Mesenchymal stem cell (in vitro differentiated cells and primary cell): ENCODE results near the gene NES.

Experiments used
- DNase-seq: peaks from one replicate; pipeline ENCODE4 v3.0.0-alpha.2; 2013
- H2AFZ ChIP-seq: one replicate; pipeline ENCODE4 v1.6.1; 2013; ENCODE audit warnings: low read depth, mild to moderate bottlenecking, control low read depth, inconsistent platforms, low read length, moderate library complexity
- H2AK5ac ChIP-seq: 2 replicates; pipeline ENCODE4 v1.6.1; 2013; ENCODE audit warnings: low read length, moderate library complexity, mild to moderate bottlenecking, inconsistent platforms; ENCODE audit not compliant: severe bottlenecking
- H2BK120ac ChIP-seq: one replicate; pipeline ENCODE4 v1.6.1; 2013; ENCODE audit warnings: low read depth, mild to moderate bottlenecking, inconsistent platforms, low read length, moderate library complexity
- H2BK12ac ChIP-seq, 2 experiments: one replicate each; pipeline ENCODE4 v1.6.1; 2013; ENCODE audit warnings: inconsistent platforms in 2 of 2, low read length in 2 of 2, mild to moderate bottlenecking in 2 of 2, moderate library complexity in 2 of 2, control low read depth in 1 of 2
- H2BK15ac ChIP-seq: one replicate; pipeline ENCODE4 v1.6.1; 2013; ENCODE audit warnings: mild to moderate bottlenecking, low read depth, inconsistent platforms; ENCODE audit not compliant: poor library complexity, severe bottlenecking
- H2BK5ac ChIP-seq: 2 replicates; pipeline ENCODE4 v1.6.1; 2013; ENCODE audit warnings: low read depth, mild to moderate bottlenecking, low read length, control low read depth, inconsistent platforms; ENCODE audit not compliant: poor library complexity, severe bottlenecking
- H3K14ac ChIP-seq, 2 experiments: one replicate each; pipeline ENCODE4 v1.6.1; 2013; ENCODE audit warnings: inconsistent platforms in 2 of 2, low read length in 2 of 2, control low read depth in 1 of 2, mild to moderate bottlenecking in 1 of 2, moderate library complexity in 1 of 2
- H3K18ac ChIP-seq, 2 experiments: one replicate each; pipeline ENCODE4 v1.6.1; 2013; ENCODE audit warnings: inconsistent platforms in 2 of 2, low read length in 2 of 2, control low read depth in 1 of 2, low read depth in 1 of 2, mild to moderate bottlenecking in 1 of 2
- H3K23ac ChIP-seq, 2 experiments: one replicate each; pipeline ENCODE4 v1.6.1; 2013; ENCODE audit warnings: inconsistent platforms in 2 of 2, low read length in 2 of 2, mild to moderate bottlenecking in 2 of 2, moderate library complexity in 2 of 2, control low read depth in 1 of 2
- H3K27ac ChIP-seq: 2 replicates; pipeline ENCODE4 v1.5.1; 2013; ENCODE audit warnings: mild to moderate bottlenecking, moderate library complexity, low read length, control low read depth, inconsistent platforms; ENCODE audit not compliant: poor library complexity, severe bottlenecking
- H3K27me3 ChIP-seq, 2 experiments: 2 replicates each; pipeline versions ENCODE4 v1.6.1 to v1.7.0; 2013; ENCODE audit warnings: low read length in 2 of 2, mild to moderate bottlenecking in 2 of 2, moderate library complexity in 2 of 2, control low read depth in 1 of 2, inconsistent platforms in 1 of 2; ENCODE audit not compliant: control insufficient read depth in 1 of 2, insufficient read depth in 1 of 2
- H3K36me3 ChIP-seq, 2 experiments: 2 replicates each; pipeline versions ENCODE4 v1.6.1 to v1.7.0; 2013; ENCODE audit warnings: low read length in 2 of 2, control low read depth in 1 of 2, inconsistent platforms in 1 of 2, low read depth in 1 of 2, mild to moderate bottlenecking in 1 of 2; ENCODE audit not compliant: insufficient read depth in 2 of 2, control insufficient read depth in 1 of 2
- H3K4ac ChIP-seq, 2 experiments: one replicate each; pipeline ENCODE4 v1.6.1; 2013; ENCODE audit warnings: inconsistent platforms in 2 of 2, low read length in 2 of 2, mild to moderate bottlenecking in 2 of 2, moderate library complexity in 2 of 2, control low read depth in 1 of 2, low read depth in 1 of 2
- H3K4me1 ChIP-seq: 2 replicates; pipeline ENCODE4 v1.6.1; 2013; ENCODE audit warnings: low read depth, low read length, control low read depth; ENCODE audit not compliant: control insufficient read depth, insufficient read depth
- H3K4me2 ChIP-seq: 2 replicates; pipeline ENCODE4 v1.6.1; 2013; ENCODE audit warnings: low read length, mild to moderate bottlenecking, inconsistent platforms; ENCODE audit not compliant: poor library complexity, severe bottlenecking
- H3K4me3 ChIP-seq, 2 experiments: 2 replicates each; pipeline versions ENCODE4 v1.5.1 to v1.7.0; 2013; ENCODE audit warnings: low read length in 2 of 2, mild to moderate bottlenecking in 2 of 2, control low read depth in 1 of 2, low read depth in 1 of 2; ENCODE audit not compliant: insufficient read depth in 1 of 2
- H3K79me1 ChIP-seq: replicated peaks from 2 replicates; pipeline ENCODE4 v1.6.1; 2013; ENCODE audit warnings: mild to moderate bottlenecking, control low read depth, low read length, inconsistent platforms; ENCODE audit not compliant: poor library complexity, severe bottlenecking
- H3K9ac ChIP-seq: 2 replicates; pipeline ENCODE4 v1.7.0; 2013; ENCODE audit warnings: mild to moderate bottlenecking, low read length, moderate library complexity
- H3K9me3 ChIP-seq: 2 replicates; pipeline ENCODE4 v1.7.0; 2013; ENCODE audit warnings: mild to moderate bottlenecking, low read length; ENCODE audit not compliant: control insufficient read depth
- H4K8ac ChIP-seq: one replicate; pipeline ENCODE4 v1.6.1; 2013; ENCODE audit warnings: inconsistent platforms, mild to moderate bottlenecking, low read length, moderate library complexity
- H4K91ac ChIP-seq: one replicate; pipeline ENCODE4 v1.6.1; 2013; ENCODE audit warnings: mild to moderate bottlenecking, low read length, inconsistent platforms
- WGBS: methylation state at CpG from one replicate; pipeline ENCODE4 v1.1.7; 2013; ENCODE audit warnings: mixed read lengths; 5-methylcytosine and 5-hydroxymethylcytosine counted together

The NES gene

GRCh38 chr1:156643778-156644092, 33.5 kb downstream of the NES start:
- H2AFZ ChIP-seq = no peak overlapping the region
- no peaks in the 10 kb centered on the region for H3K9me3 ChIP-seq
- no peak overlapping the region for H3K14ac ChIP-seq
- no peaks in the 10 kb centered on the region for H3K79me1 ChIP-seq
- no peak overlapping the region for H3K4me2 ChIP-seq
- H3K4me1 ChIP-seq = peaks cover 9% of the 10 kb centered on the region
- no peak overlapping the region for H2BK12ac ChIP-seq
- no peak overlapping the region for H3K4me3 ChIP-seq
- peaks cover 98 to 99% of the 10 kb centered on the region in 2 experiments for H3K27me3 ChIP-seq
- no peak overlapping the region for H3K4ac ChIP-seq
- H2BK120ac ChIP-seq = no peak overlapping the region
- H2BK5ac ChIP-seq = no peak overlapping the region
- no peak overlapping the region for H4K8ac ChIP-seq
- H3K9ac ChIP-seq = no peak overlapping the region
- H3K23ac ChIP-seq = no peak overlapping the region
- H2BK15ac ChIP-seq = no peak overlapping the region
- no peak overlapping the region for H2AK5ac ChIP-seq
- H3K27ac ChIP-seq = no peak overlapping the region
- H4K91ac ChIP-seq = no peak overlapping the region
- DNase-seq = no peak
- no peaks in the 10 kb centered on the region for H3K36me3 ChIP-seq
- H3K18ac ChIP-seq = no peak overlapping the region
- 86% methylated on average over 7 of the region's 7 CpGs for WGBS

- Histone ChIP-seq H2AK5ac (no peak overlapping the region), H3K4me1 (peaks cover 9% of the 10 kb centered on the region), H3K4me3 (no peak overlapping the region), H3K14ac (no peak overlapping the region), H2BK5ac (no peak overlapping the region), H3K4ac (no peak overlapping the region), H3K9me3 (no peaks in the 10 kb centered on the region), H4K91ac (no peak overlapping the region), H3K36me3 (no peaks in the 10 kb centered on the region), H3K9ac (no peak overlapping the region), H3K23ac (no peak overlapping the region), H3K27ac (no peak overlapping the region), H3K79me1 (no peaks in the 10 kb centered on the region), H4K8ac (no peak overlapping the region), H2BK15ac (no peak overlapping the region), H3K4me2 (no peak overlapping the region), H2BK12ac (no peak overlapping the region), H3K18ac (no peak overlapping the region), H3K27me3 (peaks cover 98 to 99% of the 10 kb centered on the region in 2 experiments), H2AFZ (no peak overlapping the region), H2BK120ac (no peak overlapping the region)
- 32% methylated on average over 2 of the region's 7 CpGs for WGBS
- DNase-seq = no peak
Observed at GRCh38 chr1:156643049-156643777, 34.0 kb downstream of the NES start.

GRCh38 chr1:156642265-156643048, 34.8 kb downstream of the NES start:
- Histone ChIP-seq H3K27me3 (peaks cover 96 to 97% of the 10 kb centered on the region in 2 experiments), H3K4me1 (peaks cover 9% of the 10 kb centered on the region)

GRCh38 chr1:156641761-156642264, 35.4 kb downstream of the NES start, which contains the start of gene BCAN:
TSS of gene BCAN (plus strand) at chr1:156642117. CDS start at chr1:156646055, 3,938 bp downstream.
- Histone ChIP-seq H3K9me3 (no peaks in the 10 kb centered on the region), H2BK120ac (no peak within 1 kb of the TSS), H2AFZ (no peak within 1 kb of the TSS), H3K4ac (no peak within 1 kb of the TSS), H4K8ac (no peak within 1 kb of the TSS), H3K27me3 (peaks cover 93 to 97% of the 10 kb centered on the region in 2 experiments), H3K9ac (no peak within 1 kb of the TSS), H2BK12ac (no peak within 1 kb of the TSS), H3K18ac (peak within 1 kb of the TSS in 1 of 2 experiments; percentile 18), H3K4me1 (peaks cover 9% of the 10 kb centered on the region), H2BK15ac (peak within 1 kb of the TSS; percentile 30), H2BK5ac (no peak within 1 kb of the TSS), H4K91ac (no peak within 1 kb of the TSS), H3K14ac (no peak within 1 kb of the TSS), H3K36me3 (no peaks in the 10 kb centered on the region), H3K4me3 (peak within 1 kb of the TSS in 1 of 2 experiments; percentile 29), H3K4me2 (peak within 1 kb of the TSS; percentile 67), H3K23ac (no peak within 1 kb of the TSS), H2AK5ac (no peak within 1 kb of the TSS), H3K27ac (no peak within 1 kb of the TSS), H3K79me1 (no peaks in the 10 kb centered on the region)
- DNase-seq = peak; percentile 45
- under 1% methylated on average over 38 of the region's 46 CpGs for WGBS

More at GRCh38 chr1:156642265-156643048, 34.8 kb downstream of the NES start:
- Histone ChIP-seq H3K14ac (no peak overlapping the region), H2BK15ac (peak overlapping the region; percentile 30), H3K18ac (peak overlapping the region in 1 of 2 experiments; percentile 18), H4K91ac (no peak overlapping the region), H2AK5ac (no peak overlapping the region), H3K36me3 (no peaks in the 10 kb centered on the region), H3K27ac (no peak overlapping the region), H3K4me3 (peak overlapping the region in 1 of 2 experiments; percentile 29), H3K79me1 (no peaks in the 10 kb centered on the region), H2BK120ac (no peak overlapping the region), H3K4me2 (peak overlapping the region; percentile 67), H3K9me3 (no peaks in the 10 kb centered on the region), H2BK12ac (no peak overlapping the region), H2BK5ac (no peak overlapping the region), H4K8ac (no peak overlapping the region), H2AFZ (no peak overlapping the region), H3K9ac (no peak overlapping the region), H3K23ac (no peak overlapping the region), H3K4ac (no peak overlapping the region)
- no peak for DNase-seq
- 6% methylated on average over 38 of the region's 40 CpGs for WGBS
